ENCODE measurements around the gene TULP4.

DNA sequence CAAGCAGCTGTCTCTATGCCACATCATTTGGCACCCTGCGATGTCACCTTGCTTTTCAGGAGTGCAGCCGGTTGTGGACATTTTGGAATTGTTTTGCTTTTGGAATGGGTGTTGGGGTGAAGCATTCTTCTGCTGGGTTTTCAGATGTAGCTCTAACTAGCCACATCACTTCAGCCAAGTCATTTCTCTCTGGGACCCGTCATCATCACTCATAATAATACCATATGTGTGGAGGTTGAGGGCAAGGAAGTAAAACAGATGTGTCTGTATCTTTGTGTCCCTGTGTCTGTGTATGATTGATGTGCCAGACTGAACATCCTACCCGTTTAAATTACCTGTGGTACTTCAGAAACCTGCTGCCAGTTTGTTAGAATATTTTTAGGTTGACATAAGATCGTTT is 49.5 kb upstream of the TULP4 start:
- TF ChIP-seq SP1 (IDR thresholded peaks at IDR 0.05; ENCODE audit: low read depth, low read length) (no peak), TAF1 (IDR thresholded peaks at IDR 0.05; ENCODE audit: low read depth, low read length) (no peak), JUND (IDR thresholded peaks at IDR 0.05; ENCODE audit: low read length) (no peak)
- TF ChIP-seq, protein P1, sequence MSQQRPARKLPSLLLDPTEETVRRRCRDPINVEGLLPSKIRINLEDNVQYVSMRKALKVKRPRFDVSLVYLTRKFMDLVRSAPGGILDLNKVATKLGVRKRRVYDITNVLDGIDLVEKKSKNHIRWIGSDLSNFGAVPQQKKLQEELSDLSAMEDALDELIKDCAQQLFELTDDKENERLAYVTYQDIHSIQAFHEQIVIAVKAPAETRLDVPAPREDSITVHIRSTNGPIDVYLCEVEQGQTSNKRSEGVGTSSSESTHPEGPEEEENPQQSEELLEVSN (IDR thresholded peaks at IDR 0.05), result no peak
- TF ChIP-seq, protein P2, sequence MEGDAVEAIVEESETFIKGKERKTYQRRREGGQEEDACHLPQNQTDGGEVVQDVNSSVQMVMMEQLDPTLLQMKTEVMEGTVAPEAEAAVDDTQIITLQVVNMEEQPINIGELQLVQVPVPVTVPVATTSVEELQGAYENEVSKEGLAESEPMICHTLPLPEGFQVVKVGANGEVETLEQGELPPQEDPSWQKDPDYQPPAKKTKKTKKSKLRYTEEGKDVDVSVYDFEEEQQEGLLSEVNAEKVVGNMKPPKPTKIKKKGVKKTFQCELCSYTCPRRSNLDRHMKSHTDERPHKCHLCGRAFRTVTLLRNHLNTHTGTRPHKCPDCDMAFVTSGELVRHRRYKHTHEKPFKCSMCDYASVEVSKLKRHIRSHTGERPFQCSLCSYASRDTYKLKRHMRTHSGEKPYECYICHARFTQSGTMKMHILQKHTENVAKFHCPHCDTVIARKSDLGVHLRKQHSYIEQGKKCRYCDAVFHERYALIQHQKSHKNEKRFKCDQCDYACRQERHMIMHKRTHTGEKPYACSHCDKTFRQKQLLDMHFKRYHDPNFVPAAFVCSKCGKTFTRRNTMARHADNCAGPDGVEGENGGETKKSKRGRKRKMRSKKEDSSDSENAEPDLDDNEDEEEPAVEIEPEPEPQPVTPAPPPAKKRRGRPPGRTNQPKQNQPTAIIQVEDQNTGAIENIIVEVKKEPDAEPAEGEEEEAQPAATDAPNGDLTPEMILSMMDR (IDR thresholded peaks at IDR 0.05; ENCODE audit: control extremely low read depth in 1 of 3, insufficient read depth in 1 of 3, low read depth in 1 of 3, low read length in 3 of 3), result no peak
